KMS-11 (cell line): ENCODE results near the gene HSF2BP.
"Not testable (repeated sequence)": the region's sequence is repeated elsewhere in the genome, so short reads cannot be mapped to it uniquely, and the experiment has no call there.

Experiments used
- H2AFZ ChIP-seq: fragments of 200-600 bp; sonication (generic); 2 replicates; pipeline ENCODE4 v1.6.1; 2016; ENCODE audit warnings: antibody characterized with exemption, mixed run types, low read depth
- H3K27ac ChIP-seq: fragments of 200-600 bp; sonication (generic); 2 replicates; pipeline ENCODE4 v1.6.1; 2016; ENCODE audit warnings: mild to moderate bottlenecking, mixed run types
- H3K27me3 ChIP-seq: fragments of 200-600 bp; sonication (generic); 2 replicates; pipeline ENCODE4 v1.6.1; 2017; ENCODE audit warnings: mild to moderate bottlenecking, low read depth, mixed run types, moderate library complexity; ENCODE audit not compliant: insufficient read depth
- H3K36me3 ChIP-seq: fragments of 200-600 bp; sonication (generic); 2 replicates; pipeline ENCODE4 v1.6.1; 2017; ENCODE audit warnings: mild to moderate bottlenecking, mixed run types; ENCODE audit not compliant: insufficient read depth
- H3K4me1 ChIP-seq: fragments of 200-600 bp; sonication (generic); 2 replicates; pipeline ENCODE4 v1.6.1; 2016; ENCODE audit warnings: mild to moderate bottlenecking, low read depth, mixed run types; ENCODE audit not compliant: poor library complexity, severe bottlenecking
- H3K4me2 ChIP-seq: fragments of 200-600 bp; sonication (generic); 2 replicates; pipeline ENCODE4 v1.7.0; 2016; ENCODE audit warnings: mild to moderate bottlenecking, mixed run types
- H3K4me3 ChIP-seq: fragments of 200-600 bp; sonication (generic); IDR thresholded peaks from 2 replicates; pipeline ENCODE4 v1.6.1; 2017; ENCODE audit warnings: low read depth, low read length, mixed read lengths; ENCODE audit not compliant: insufficient read depth
- H3K79me2 ChIP-seq: fragments of 200-600 bp; sonication (generic); 2 replicates; pipeline ENCODE4 v1.6.1; 2016; ENCODE audit warnings: low read depth, mixed run types; ENCODE audit not compliant: insufficient read depth
- H3K9ac ChIP-seq: fragments of 200-600 bp; sonication (generic); 2 replicates; pipeline ENCODE4 v1.6.1; 2016; ENCODE audit warnings: mild to moderate bottlenecking, mixed run types
- H4K20me1 ChIP-seq: fragments of 200-600 bp; sonication (generic); 2 replicates; pipeline ENCODE4 v1.6.1; 2016; ENCODE audit warnings: mild to moderate bottlenecking, mixed run types; ENCODE audit not compliant: insufficient read depth
- TF ChIP-seq, protein P1 (sequence below): fragments of 200-600 bp; sonication (generic); conservative IDR thresholded peaks from 2 replicates; pipeline ENCODE4 v1.6.1; 2017; ENCODE audit warnings: low read depth, mild to moderate bottlenecking, antibody characterized with exemption, low read length, moderate library complexity, mixed read lengths

The HSF2BP gene

DNA sequence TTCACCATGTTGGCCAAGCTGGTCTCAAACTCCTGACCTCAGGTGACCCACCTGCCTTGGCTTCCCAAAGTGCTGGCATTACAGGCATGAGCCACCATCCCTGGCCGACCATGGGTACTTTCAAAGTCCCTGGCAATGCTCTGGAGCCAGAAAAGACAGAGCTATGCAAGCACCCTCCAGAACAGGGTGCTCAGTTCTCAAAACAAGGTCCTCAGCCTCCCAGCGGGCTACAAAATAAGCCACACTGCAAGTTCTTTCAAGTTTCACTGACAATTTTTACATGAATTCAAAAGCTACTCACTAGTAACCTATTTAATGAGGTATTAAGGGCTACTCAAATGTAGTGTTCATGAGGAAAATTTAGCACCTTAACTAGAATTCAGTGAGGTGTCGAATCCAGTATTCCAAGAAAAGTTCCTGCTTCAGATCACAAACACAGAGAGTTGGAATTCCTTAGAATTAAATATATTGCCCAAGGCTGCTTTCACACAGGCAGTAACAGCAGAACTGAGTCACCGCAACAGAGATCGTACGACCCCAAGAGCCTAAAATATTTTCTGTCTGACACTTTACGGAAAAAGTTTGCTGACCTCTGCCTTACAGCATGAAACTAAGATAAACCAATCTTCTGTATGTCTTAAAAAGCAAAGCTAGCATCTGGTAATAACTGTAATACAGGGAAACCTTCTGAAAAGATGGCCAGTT, 60.7 kb downstream of the HSF2BP start:
- Histone ChIP-seq H3K4me1 (peaks cover 17% of the 10 kb centered on the region), H3K4me2 (no peak overlapping the region)

GRCh38 chr21:43597540-43598250, 61.6 kb downstream of the HSF2BP start:
- H3K36me3 ChIP-seq: no peaks in the 10 kb centered on the region
- no peak overlapping the region for H3K4me2 ChIP-seq
- no peaks in the 10 kb centered on the region; the same call in 1 of the 2 replicates for H3K27me3 ChIP-seq
- no peak overlapping the region for H3K27ac ChIP-seq
- H3K9ac ChIP-seq: no peak overlapping the region
- H3K4me1 ChIP-seq: peaks cover 15% of the 10 kb centered on the region
- no peaks in the 10 kb centered on the region for H3K79me2 ChIP-seq
- H3K4me3 ChIP-seq: no peak overlapping the region
- TF ChIP-seq, protein P1, sequence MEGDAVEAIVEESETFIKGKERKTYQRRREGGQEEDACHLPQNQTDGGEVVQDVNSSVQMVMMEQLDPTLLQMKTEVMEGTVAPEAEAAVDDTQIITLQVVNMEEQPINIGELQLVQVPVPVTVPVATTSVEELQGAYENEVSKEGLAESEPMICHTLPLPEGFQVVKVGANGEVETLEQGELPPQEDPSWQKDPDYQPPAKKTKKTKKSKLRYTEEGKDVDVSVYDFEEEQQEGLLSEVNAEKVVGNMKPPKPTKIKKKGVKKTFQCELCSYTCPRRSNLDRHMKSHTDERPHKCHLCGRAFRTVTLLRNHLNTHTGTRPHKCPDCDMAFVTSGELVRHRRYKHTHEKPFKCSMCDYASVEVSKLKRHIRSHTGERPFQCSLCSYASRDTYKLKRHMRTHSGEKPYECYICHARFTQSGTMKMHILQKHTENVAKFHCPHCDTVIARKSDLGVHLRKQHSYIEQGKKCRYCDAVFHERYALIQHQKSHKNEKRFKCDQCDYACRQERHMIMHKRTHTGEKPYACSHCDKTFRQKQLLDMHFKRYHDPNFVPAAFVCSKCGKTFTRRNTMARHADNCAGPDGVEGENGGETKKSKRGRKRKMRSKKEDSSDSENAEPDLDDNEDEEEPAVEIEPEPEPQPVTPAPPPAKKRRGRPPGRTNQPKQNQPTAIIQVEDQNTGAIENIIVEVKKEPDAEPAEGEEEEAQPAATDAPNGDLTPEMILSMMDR: no peak
- H2AFZ ChIP-seq: no peak overlapping the region
- no peaks in the 10 kb centered on the region for H4K20me1 ChIP-seq

More for the DNA sequence above, 60.7 kb downstream of the HSF2BP start:
- no peaks in the 10 kb centered on the region for H4K20me1 ChIP-seq
- H3K27ac ChIP-seq: no peak overlapping the region
- H3K27me3 ChIP-seq: no peaks in the 10 kb centered on the region; the same call in 1 of the 2 replicates
- TF ChIP-seq, protein P1: no peak
- H3K4me3 ChIP-seq: no peak overlapping the region
- H2AFZ ChIP-seq: no peak overlapping the region
- no peaks in the 10 kb centered on the region for H3K36me3 ChIP-seq
- no peaks in the 10 kb centered on the region for H3K79me2 ChIP-seq
- H3K9ac ChIP-seq: no peak overlapping the region

DNA sequence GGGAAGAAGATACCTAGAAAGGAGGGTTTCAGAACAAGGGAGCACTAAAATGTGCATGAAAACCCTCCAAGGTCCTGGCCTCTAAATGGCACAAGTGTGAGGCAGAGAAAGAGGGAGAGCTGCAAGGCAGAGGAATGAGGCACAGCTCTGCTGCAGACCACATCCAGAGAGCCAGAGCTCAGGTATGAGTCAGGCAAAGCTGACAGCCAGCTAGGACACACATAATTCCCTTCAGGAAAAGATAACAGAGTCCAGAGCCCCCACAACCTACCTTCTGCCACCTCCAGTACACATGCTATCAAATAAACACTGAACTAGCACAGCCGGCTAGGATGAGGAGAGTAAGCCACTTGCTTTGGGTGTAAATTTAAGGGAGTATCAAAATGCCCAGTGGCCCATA, 62.2 kb downstream of the HSF2BP start:
- H3K9ac ChIP-seq: no peak overlapping the region
- no peaks in the 10 kb centered on the region; the same call in 1 of the 2 replicates for H3K27me3 ChIP-seq
- no peak overlapping the region for H3K27ac ChIP-seq
- H3K4me3 ChIP-seq: no peak overlapping the region
- H3K36me3 ChIP-seq: no peaks in the 10 kb centered on the region
- H3K79me2 ChIP-seq: no peaks in the 10 kb centered on the region
- no peak overlapping the region for H2AFZ ChIP-seq
- TF ChIP-seq, protein P1: no peak
- no peak overlapping the region for H3K4me2 ChIP-seq
- no peaks in the 10 kb centered on the region for H4K20me1 ChIP-seq
- H3K4me1 ChIP-seq: peaks cover 9% of the 10 kb centered on the region

GRCh38 chr21:43596616-43597015, 62.7 kb downstream of the HSF2BP start:
- no peak overlapping the region for H3K27ac ChIP-seq
- H3K4me1 ChIP-seq: peaks cover 4% of the 10 kb centered on the region

GRCh38 chr21:43595769-43596168, 63.5 kb downstream of the HSF2BP start:
- not testable (repeated sequence) for H3K9ac ChIP-seq, H3K79me2 ChIP-seq, H2AFZ ChIP-seq, H4K20me1 ChIP-seq, H3K4me2 ChIP-seq, H3K4me3 ChIP-seq, H3K4me1 ChIP-seq, H3K27ac ChIP-seq, H3K27me3 ChIP-seq, H3K36me3 ChIP-seq

More at GRCh38 chr21:43596616-43597015, 62.7 kb downstream of the HSF2BP start:
- no peaks in the 10 kb centered on the region for H3K79me2 ChIP-seq
- H3K4me2 ChIP-seq: no peak overlapping the region
- H3K27me3 ChIP-seq: no peaks in the 10 kb centered on the region; the same call in 1 of the 2 replicates
- no peak overlapping the region for H3K4me3 ChIP-seq
- H3K9ac ChIP-seq: no peak overlapping the region
- H3K36me3 ChIP-seq: no peaks in the 10 kb centered on the region
- no peaks in the 10 kb centered on the region for H4K20me1 ChIP-seq
- TF ChIP-seq, protein P1: no peak
- no peak overlapping the region for H2AFZ ChIP-seq
